ENCODE measurements around the gene SLC49A3. TPM values are rescaled to one million over a fixed set of nuclear protein-coding genes. Genes with fewer than 3 reads are reported as not detected.
A peak's percentile ranks its signal among the peaks of the same experiment; 100 is the strongest.

The SLC49A3 gene
- polyA plus RNA-seq, 3 donors, result 9.5 to 29.8 (median 11.1) TPM

DNA sequence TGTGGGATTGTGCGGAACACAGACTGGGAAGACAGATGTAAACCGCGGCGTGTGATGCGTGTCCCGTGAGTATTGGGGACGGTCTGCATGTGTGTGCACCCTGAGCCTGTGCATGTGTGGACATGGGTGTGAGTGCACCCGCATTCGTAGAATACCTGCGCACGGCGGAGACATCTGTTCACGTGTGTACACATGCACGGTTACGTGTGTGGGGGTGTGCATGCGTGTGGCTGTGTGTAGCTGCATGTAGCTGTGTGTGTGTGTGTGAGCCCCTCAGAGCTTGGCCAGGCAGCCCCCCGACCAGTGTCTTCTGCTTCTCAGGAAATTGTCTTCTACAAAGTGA, 34.5 kb downstream of the SLC49A3 start:
- no peaks in the 10 kb centered on the region for H3K36me3 Mint-ChIP-seq
- intact Hi-C loops (cut with micrococcal nuclease), result no loop called here

DNA sequence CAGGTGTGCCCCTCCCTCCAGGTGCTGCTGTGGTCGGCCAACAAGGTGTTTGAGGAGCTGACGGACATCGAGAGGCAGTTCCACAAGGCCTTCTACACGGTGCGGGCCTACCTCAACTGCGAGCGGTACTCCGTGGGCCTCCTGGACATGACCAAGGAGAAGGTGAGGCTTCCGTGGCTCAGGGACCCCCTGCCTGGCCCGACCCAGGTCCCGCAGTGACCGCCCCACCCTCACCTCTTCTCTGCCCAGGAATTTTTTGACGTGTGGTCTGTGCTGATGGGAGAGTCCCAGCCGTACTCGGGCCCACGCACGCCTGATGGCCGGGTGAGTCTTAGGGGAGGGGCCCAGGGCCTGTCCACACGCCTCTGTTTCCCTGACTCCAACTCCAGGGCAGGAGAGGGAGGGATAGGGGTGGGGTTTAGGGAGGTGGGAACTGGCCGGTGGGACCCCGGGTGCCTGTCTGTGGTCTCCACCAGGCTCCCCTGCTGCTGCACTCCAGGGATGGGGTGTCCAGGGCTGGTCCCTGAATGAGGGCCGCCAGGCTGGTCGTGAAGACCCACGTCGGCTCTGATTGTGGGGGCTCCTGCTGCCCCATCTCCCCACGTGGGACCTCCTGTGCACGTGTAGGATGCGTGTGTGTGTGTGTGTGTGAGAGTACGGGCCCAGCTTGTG, 35.0 kb downstream of the SLC49A3 start:
- H3K79me2 ChIP-seq (ENCODE audit: insufficient read depth, low read length), result no peaks in the 10 kb centered on the region
- intact Hi-C loops (cut with micrococcal nuclease), result no loop called here
- H3K9me3 ChIP-seq (replicated peaks in 1 of 2; ENCODE audit: control insufficient read depth in 1 of 2, insufficient read depth in 1 of 2, low read length in 2 of 2), result peaks cover 0 to 5% of the 10 kb centered on the region in 2 donors
- H3K27ac ChIP-seq (ENCODE audit: low read depth in 1 of 2, low read length in 2 of 2), result no peak overlapping the region
- no peaks in the 10 kb centered on the region for H3K36me3 ChIP-seq (replicated peaks in 1 of 2; ENCODE audit: control insufficient read depth in 1 of 2, insufficient read depth in 2 of 2, low read length in 2 of 2)
- no peaks in the 10 kb centered on the region for H4K20me1 ChIP-seq (ENCODE audit: insufficient read depth, low read length)
- no peak for DNase-seq
- no peak overlapping the region for H2AFZ ChIP-seq (ENCODE audit: insufficient read depth, low read depth, low read length, poor library complexity, severe bottlenecking)
- H3K9ac ChIP-seq (ENCODE audit: insufficient read depth, low read length, poor library complexity, severe bottlenecking), result no peak overlapping the region
- Mint-ChIP-seq H3K9me3 (peaks cover 1 to 9% (median 4%) of the 10 kb centered on the region in 7 donors), H3K27ac (peak overlapping the region in 1 of 7 donors; percentile 12), H3K4me1 (no peaks in the 10 kb centered on the region), H3K4me3 (no peak overlapping the region), H3K27me3 (ENCODE audit: low read depth in 3 of 3) (peaks cover 12 to 23% (median 20%) of the 10 kb centered on the region in 3 donors), H3K36me3 (no peaks in the 10 kb centered on the region)
- 93% methylated on average over 21 of the region's 29 CpGs for WGBS (ENCODE audit: insufficient coverage)
- H3K4me1 ChIP-seq (ENCODE audit: control insufficient read depth in 1 of 2, insufficient read depth in 2 of 2, low read length in 2 of 2), result no peaks in the 10 kb centered on the region
- TF ChIP-seq, protein P1, sequence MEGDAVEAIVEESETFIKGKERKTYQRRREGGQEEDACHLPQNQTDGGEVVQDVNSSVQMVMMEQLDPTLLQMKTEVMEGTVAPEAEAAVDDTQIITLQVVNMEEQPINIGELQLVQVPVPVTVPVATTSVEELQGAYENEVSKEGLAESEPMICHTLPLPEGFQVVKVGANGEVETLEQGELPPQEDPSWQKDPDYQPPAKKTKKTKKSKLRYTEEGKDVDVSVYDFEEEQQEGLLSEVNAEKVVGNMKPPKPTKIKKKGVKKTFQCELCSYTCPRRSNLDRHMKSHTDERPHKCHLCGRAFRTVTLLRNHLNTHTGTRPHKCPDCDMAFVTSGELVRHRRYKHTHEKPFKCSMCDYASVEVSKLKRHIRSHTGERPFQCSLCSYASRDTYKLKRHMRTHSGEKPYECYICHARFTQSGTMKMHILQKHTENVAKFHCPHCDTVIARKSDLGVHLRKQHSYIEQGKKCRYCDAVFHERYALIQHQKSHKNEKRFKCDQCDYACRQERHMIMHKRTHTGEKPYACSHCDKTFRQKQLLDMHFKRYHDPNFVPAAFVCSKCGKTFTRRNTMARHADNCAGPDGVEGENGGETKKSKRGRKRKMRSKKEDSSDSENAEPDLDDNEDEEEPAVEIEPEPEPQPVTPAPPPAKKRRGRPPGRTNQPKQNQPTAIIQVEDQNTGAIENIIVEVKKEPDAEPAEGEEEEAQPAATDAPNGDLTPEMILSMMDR (IDR thresholded peaks at IDR 0.05), result no peak
- H3K27me3 ChIP-seq (ENCODE audit: control insufficient read depth in 2 of 2, insufficient read depth in 2 of 2, low read length in 2 of 2), result peaks cover 0 to 15% of the 10 kb centered on the region in 2 donors
- H3K4me2 ChIP-seq (replicated peaks; ENCODE audit: extremely low read depth, low read length, poor library complexity, severe bottlenecking), result no peak overlapping the region
- H3K4me3 ChIP-seq (replicated peaks in 1 of 3; ENCODE audit: low read depth in 2 of 3, low read length in 3 of 3), result no peak overlapping the region

More for the DNA sequence above, 34.5 kb downstream of the SLC49A3 start:
- H3K27me3 ChIP-seq (ENCODE audit: control insufficient read depth in 2 of 2, insufficient read depth in 2 of 2, low read length in 2 of 2), result peaks cover 0 to 15% of the 10 kb centered on the region in 2 donors
- H2AFZ ChIP-seq (ENCODE audit: insufficient read depth, low read depth, low read length, poor library complexity, severe bottlenecking), result no peak overlapping the region
- no peak overlapping the region for H3K9ac ChIP-seq (ENCODE audit: insufficient read depth, low read length, poor library complexity, severe bottlenecking)
- H3K4me2 ChIP-seq (replicated peaks; ENCODE audit: extremely low read depth, low read length, poor library complexity, severe bottlenecking), result no peak overlapping the region
- no peak for DNase-seq
- no peaks in the 10 kb centered on the region for H3K79me2 ChIP-seq (ENCODE audit: insufficient read depth, low read length)
- no peak overlapping the region for H3K4me3 Mint-ChIP-seq
- peak overlapping the region in 1 of 7 donors; percentile 12 for H3K27ac Mint-ChIP-seq
- H3K9me3 ChIP-seq (replicated peaks in 1 of 2; ENCODE audit: control insufficient read depth in 1 of 2, insufficient read depth in 1 of 2, low read length in 2 of 2), result peaks cover 0 to 9% of the 10 kb centered on the region in 2 donors
- H3K4me1 ChIP-seq (ENCODE audit: control insufficient read depth in 1 of 2, insufficient read depth in 2 of 2, low read length in 2 of 2), result no peaks in the 10 kb centered on the region
- H3K27ac ChIP-seq (ENCODE audit: low read depth in 1 of 2, low read length in 2 of 2), result no peak overlapping the region
- 97% methylated on average over 14 of the region's 17 CpGs for WGBS (ENCODE audit: insufficient coverage)
- H3K36me3 ChIP-seq (replicated peaks in 1 of 2; ENCODE audit: control insufficient read depth in 1 of 2, insufficient read depth in 2 of 2, low read length in 2 of 2), result no peaks in the 10 kb centered on the region
- TF ChIP-seq, protein P1 (IDR thresholded peaks at IDR 0.05), result no peak
- H4K20me1 ChIP-seq (ENCODE audit: insufficient read depth, low read length), result no peaks in the 10 kb centered on the region
- H3K27me3 Mint-ChIP-seq (ENCODE audit: low read depth in 3 of 3), result peaks cover 12 to 23% (median 20%) of the 10 kb centered on the region in 3 donors
- peaks cover 1 to 14% (median 6%) of the 10 kb centered on the region in 7 donors for H3K9me3 Mint-ChIP-seq
- no peaks in the 10 kb centered on the region for H3K4me1 Mint-ChIP-seq
- H3K4me3 ChIP-seq (replicated peaks in 1 of 3; ENCODE audit: low read depth in 2 of 3, low read length in 3 of 3), result no peak overlapping the region
